Activated CD8-positive, alpha-beta T cell treated with anti-CD3 and anti-CD28 coated beads for 36 hours (primary cell): Measurements from ENCODE around the gene TAB2. TPM values are rescaled to one million over a fixed set of nuclear protein-coding genes. Genes with fewer than 3 reads are reported as not detected.

Experiments
- ATAC-seq: fragments of 200-7000 bp; cut with Tn5 transposase; one replicate; pipeline ENCODE4 v1.10.0; 2021; ENCODE audit warnings: mild to moderate bottlenecking, moderate library complexity
- CTCF ChIA-PET: fragments of 350-600 bp; sonication (Branson Sonifier 250); formaldehyde crosslinking; loops from one replicate; lab custom pipeline; 2021; ENCODE audit warnings: antibody characterized with exemption; lab: Charles Lee
- POLR2A ChIA-PET: fragments of 350-600 bp; sonication (Branson Sonifier 250); formaldehyde crosslinking; loops from one replicate; lab custom pipeline; 2021; ENCODE audit warnings: antibody characterized with exemption; lab: Charles Lee
- DNase-seq: peaks from one replicate; pipeline ENCODE4 v3.0.0-alpha.2; 2020
- H3K27ac Mint-ChIP-seq: one replicate; pipeline ENCODE4 v1.8.0; 2021; ENCODE audit warnings: mild to moderate bottlenecking, mixed read lengths
- H3K27me3 Mint-ChIP-seq: one replicate; pipeline ENCODE4 v1.8.0; 2021; ENCODE audit warnings: mixed read lengths
- H3K36me3 Mint-ChIP-seq: one replicate; pipeline ENCODE4 v1.8.0; 2021; ENCODE audit warnings: low read depth, mixed read lengths
- H3K4me1 Mint-ChIP-seq: one replicate; pipeline ENCODE4 v1.8.0; 2021; ENCODE audit warnings: low read depth, mixed read lengths
- H3K4me3 Mint-ChIP-seq: one replicate; pipeline ENCODE4 v1.8.0; 2021; ENCODE audit warnings: mild to moderate bottlenecking, moderate library complexity, mixed read lengths
- H3K9me3 Mint-ChIP-seq: one replicate; pipeline ENCODE4 v1.8.0; 2021; ENCODE audit warnings: mixed read lengths
- CTCF ChIP-seq: fragments of 200-600 bp; IDR thresholded peaks from one replicate; pipeline ENCODE4 v1.8.0; 2022; ENCODE audit warnings: antibody characterized with exemption, mild to moderate bottlenecking
- intact Hi-C: fragments of 100-400 bp; cut with micrococcal nuclease; formaldehyde crosslinking; loops from one replicate; pipeline ENCODE4 v1.10.0; 2022
- total RNA-seq, 2 experiments: library from RNA; stranded (reverse); gene quantifications; one replicate each; pipeline ENCODE4 v1.2.3, GENCODE V29; 2021

TAB2 gene
- total RNA-seq, 2 experiments from 2014 or later = 64.8 to 69.1 TPM

GRCh38 chr6:149403534-149403933 is 86.0 kb downstream of the TAB2 start:
- DNase-seq = no peak
- ChIA-PET CTCF (no interaction called here), POLR2A (no interaction called here)
- peaks cover 66% of the 10 kb centered on the region for H3K36me3 Mint-ChIP-seq
- no peak for TF ChIP-seq CTCF
- no peaks in the 10 kb centered on the region for H3K27me3 Mint-ChIP-seq
- no peaks in the 10 kb centered on the region for H3K9me3 Mint-ChIP-seq
- ATAC-seq = peak; percentile 37
- peak overlapping the region; percentile 44 for H3K27ac Mint-ChIP-seq
- peaks cover 27% of the 10 kb centered on the region for H3K4me1 Mint-ChIP-seq
- no peak overlapping the region for H3K4me3 Mint-ChIP-seq
- intact Hi-C loops = no loop called here

- peak; percentile 47 for ATAC-seq
- DNase-seq = no peak
- intact Hi-C loops = no loop called here
- H3K36me3 Mint-ChIP-seq = peaks cover 73% of the 10 kb centered on the region
- H3K27ac Mint-ChIP-seq = peak overlapping the region; percentile 80
- ChIA-PET CTCF (interaction anchor here (1.0 to 1.5 kb wide), 2 partner anchors 26 to 34 kb away, joined by 3 read pairs; no protein-coding TSS in a partner anchor), POLR2A (interaction anchor here (0.9 kb wide), 2 partner anchors 9 to 91 kb away, joined by 3 read pairs; no protein-coding TSS in a partner anchor)
- no peaks in the 10 kb centered on the region for H3K27me3 Mint-ChIP-seq
- H3K4me3 Mint-ChIP-seq = no peak overlapping the region
- TF ChIP-seq CTCF = no peak
- no peaks in the 10 kb centered on the region for H3K9me3 Mint-ChIP-seq
- peaks cover 37% of the 10 kb centered on the region for H3K4me1 Mint-ChIP-seq
Measured at GRCh38 chr6:149405823-149406765, 88.6 kb downstream of the TAB2 start.

GRCh38 chr6:149409617-149410016 is 92.1 kb downstream of the TAB2 start:
- POLR2A ChIA-PET = interaction anchor here (1.2 to 1.8 kb wide), 4 partner anchors 11 to 385 kb away, joined by 3 to 4 read pairs (median 4); no protein-coding TSS in a partner anchor
- peaks cover 63% of the 10 kb centered on the region for H3K36me3 Mint-ChIP-seq
- TF ChIP-seq CTCF = no peak
- no peak overlapping the region for H3K4me3 Mint-ChIP-seq
- H3K9me3 Mint-ChIP-seq = no peaks in the 10 kb centered on the region
- intact Hi-C loops = no loop called here
- no peaks in the 10 kb centered on the region for H3K27me3 Mint-ChIP-seq
- peak overlapping the region; percentile 57 for H3K27ac Mint-ChIP-seq
- peaks cover 28% of the 10 kb centered on the region for H3K4me1 Mint-ChIP-seq
- CTCF ChIA-PET = interaction anchor here (1.0 to 2.4 kb wide), 3 partner anchors 11 to 108 kb away, joined by 3 to 11 read pairs (median 4); no protein-coding TSS in a partner anchor
- ATAC-seq (peak; percentile 51), DNase-seq (no peak)

- peaks cover 2% of the 10 kb centered on the region for H3K9me3 Mint-ChIP-seq
- ATAC-seq (no peak), DNase-seq (no peak)
- peaks cover 20% of the 10 kb centered on the region for H3K4me1 Mint-ChIP-seq
- H3K36me3 Mint-ChIP-seq = peaks cover 60% of the 10 kb centered on the region
- no peak for TF ChIP-seq CTCF
- H3K4me3 Mint-ChIP-seq = no peak overlapping the region
- intact Hi-C loops = no loop called here
- H3K27me3 Mint-ChIP-seq = no peaks in the 10 kb centered on the region
- CTCF ChIA-PET = interaction anchor here (1.0 to 2.4 kb wide), 3 partner anchors 10 to 107 kb away, joined by 3 to 11 read pairs (median 3); no protein-coding TSS in a partner anchor
- peak overlapping the region; percentile 53 for H3K27ac Mint-ChIP-seq
- POLR2A ChIA-PET = interaction anchor here (0.6 to 1.8 kb wide), 3 partner anchors 10 to 119 kb away, joined by 3 to 4 read pairs (median 3); no protein-coding TSS in a partner anchor
Measured at GRCh38 chr6:149410557-149410956, 93.0 kb downstream of the TAB2 start.
